Effector memory CD4-positive, alpha-beta T cell (primary cell): ENCODE measurements around the gene WBP1L.

Experiments
- DNase-seq, 3 donors: peaks; one replicate each; pipeline ENCODE4 v3.0.0-alpha.2; 2020
- H3K27ac ChIP-seq: 2 replicates; pipeline ENCODE4 v1.7.0; 2013; ENCODE audit warnings: mild to moderate bottlenecking, low read length, moderate library complexity; ENCODE audit not compliant: insufficient read depth, poor library complexity, severe bottlenecking
- H3K27me3 ChIP-seq: replicated peaks from 2 replicates; pipeline ENCODE4 v1.7.0; 2013; ENCODE audit warnings: mild to moderate bottlenecking, low read length; ENCODE audit not compliant: insufficient read depth, control insufficient read depth, poor library complexity, severe bottlenecking
- H3K36me3 ChIP-seq: 2 replicates; pipeline ENCODE4 v1.7.0; 2013; ENCODE audit warnings: mild to moderate bottlenecking, low read length, moderate library complexity; ENCODE audit not compliant: control insufficient read depth, insufficient read depth
- H3K4me1 ChIP-seq: 2 replicates; pipeline ENCODE4 v1.7.0; 2013; ENCODE audit warnings: low read length, mild to moderate bottlenecking; ENCODE audit not compliant: control insufficient read depth, insufficient read depth, poor library complexity, severe bottlenecking
- H3K4me3 ChIP-seq: 2 replicates; pipeline ENCODE4 v1.7.0; 2013; ENCODE audit warnings: low read length, low read depth, mild to moderate bottlenecking; ENCODE audit not compliant: insufficient read depth, poor library complexity, severe bottlenecking
- H3K9me3 ChIP-seq: 2 replicates; pipeline ENCODE4 v1.7.0; 2013; ENCODE audit warnings: mild to moderate bottlenecking, low read length, moderate library complexity; ENCODE audit not compliant: control insufficient read depth

WBP1L gene

DNA sequence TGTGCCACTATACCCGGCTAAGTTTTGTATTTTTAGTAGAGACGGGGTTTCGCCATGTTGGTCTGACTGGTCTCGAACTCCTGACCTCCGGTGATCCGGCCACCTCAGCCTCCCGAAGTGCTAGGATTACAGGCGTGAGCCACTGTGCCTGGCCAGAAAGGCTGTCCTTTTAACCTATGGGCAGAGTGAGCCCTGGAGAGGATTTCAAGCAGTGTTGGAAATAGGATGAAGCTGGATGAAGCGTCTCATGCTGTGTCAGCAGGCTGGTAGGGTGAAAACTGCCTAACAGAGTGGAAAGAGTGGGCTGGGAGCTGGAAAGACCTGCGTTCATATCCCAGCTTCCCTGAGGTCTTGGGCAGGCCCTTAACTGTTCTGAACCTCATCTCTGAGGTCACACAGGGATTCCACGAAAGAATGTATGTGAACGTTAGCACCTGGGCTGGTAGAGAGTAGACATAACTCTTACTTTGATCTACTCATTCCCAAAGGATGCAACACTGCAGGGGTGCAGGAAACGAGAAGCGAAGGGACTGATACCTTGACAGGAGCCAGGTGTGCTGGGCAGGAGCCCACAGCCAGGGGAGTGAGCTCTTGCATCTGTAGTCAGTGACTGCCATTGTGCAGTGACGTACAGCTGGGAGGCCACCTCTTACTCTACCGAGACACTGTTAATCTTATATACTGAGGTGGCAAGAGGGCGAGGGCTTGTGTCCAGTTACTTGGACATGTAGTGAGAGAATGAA, 34.1 kb downstream of the WBP1L start:
- DNase-seq, result no peak
- Histone ChIP-seq H3K9me3 (no peaks in the 10 kb centered on the region), H3K27me3 (no peaks in the 10 kb centered on the region), H3K4me1 (peaks cover 11% of the 10 kb centered on the region), H3K27ac (no peak overlapping the region), H3K4me3 (no peak overlapping the region), H3K36me3 (peaks cover 7% of the 10 kb centered on the region)

DNA sequence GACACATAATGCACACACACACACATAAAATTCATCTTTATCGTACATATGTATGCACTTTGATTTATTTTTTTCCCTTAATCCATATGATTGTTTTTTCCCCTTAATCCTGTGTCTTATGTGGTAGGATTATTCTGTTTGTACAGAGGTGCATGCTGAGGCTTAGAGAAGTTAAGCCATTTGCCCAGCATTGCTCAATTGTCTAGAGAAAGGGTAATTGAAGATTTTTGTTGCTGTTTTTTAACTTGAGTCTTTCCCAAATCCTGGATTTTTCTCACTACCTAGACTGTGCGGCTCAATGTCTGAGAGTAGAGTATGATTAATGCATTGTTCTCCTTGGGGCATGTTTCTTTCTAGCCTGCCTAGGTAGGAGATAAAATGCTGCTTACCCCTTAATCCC, 35.0 kb downstream of the WBP1L start:
- peaks cover 9% of the 10 kb centered on the region for H3K36me3 ChIP-seq
- H3K27me3 ChIP-seq, result no peaks in the 10 kb centered on the region
- H3K9me3 ChIP-seq, result no peaks in the 10 kb centered on the region
- DNase-seq, result no peak
- H3K4me3 ChIP-seq, result no peak overlapping the region
- peaks cover 11% of the 10 kb centered on the region for H3K4me1 ChIP-seq
- H3K27ac ChIP-seq, result no peak overlapping the region

DNA sequence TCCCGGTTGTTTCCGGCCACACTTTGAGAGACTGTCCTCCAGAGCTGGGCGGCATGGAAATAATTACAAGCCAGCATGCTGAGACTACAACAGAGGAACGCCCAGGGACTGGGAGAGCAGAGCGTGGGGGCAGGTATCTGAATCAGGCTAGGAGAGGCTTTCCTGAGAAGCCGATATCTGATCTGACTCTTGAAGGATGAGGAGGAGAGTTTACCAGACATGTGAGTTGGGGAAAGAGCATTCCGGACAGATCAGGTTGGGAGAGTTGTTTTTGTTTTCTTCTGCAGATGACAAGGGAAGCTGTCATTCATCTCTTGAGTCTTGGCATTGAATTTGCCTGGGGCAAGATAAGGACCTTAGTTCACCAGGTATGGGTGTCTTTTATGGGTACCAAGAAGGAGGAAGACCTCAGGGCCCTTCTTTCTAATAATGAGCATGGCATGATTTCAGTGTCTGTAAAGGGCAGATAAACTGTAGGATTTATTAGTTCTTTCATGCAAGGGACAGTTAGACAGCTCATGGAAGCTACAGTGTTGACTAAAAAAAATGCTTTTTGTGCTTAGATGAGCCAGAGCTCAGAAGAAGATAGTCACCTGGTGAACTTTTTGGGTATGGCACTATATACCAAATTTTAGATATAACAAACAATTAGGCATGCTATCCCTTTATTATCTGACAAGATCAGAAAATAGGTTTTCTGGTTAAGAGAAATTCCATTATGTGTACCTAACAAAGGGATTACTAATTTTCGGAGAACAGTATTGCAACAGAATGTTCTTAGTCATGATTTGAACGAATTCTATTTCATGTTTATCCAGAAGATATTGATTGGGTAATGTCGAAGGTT, 36.2 kb downstream of the WBP1L start:
- Histone ChIP-seq H3K27ac (no peak overlapping the region), H3K4me1 (peaks cover 11% of the 10 kb centered on the region), H3K4me3 (no peak overlapping the region), H3K27me3 (no peaks in the 10 kb centered on the region), H3K36me3 (peaks cover 9% of the 10 kb centered on the region), H3K9me3 (no peaks in the 10 kb centered on the region)
- no peak for DNase-seq

DNA sequence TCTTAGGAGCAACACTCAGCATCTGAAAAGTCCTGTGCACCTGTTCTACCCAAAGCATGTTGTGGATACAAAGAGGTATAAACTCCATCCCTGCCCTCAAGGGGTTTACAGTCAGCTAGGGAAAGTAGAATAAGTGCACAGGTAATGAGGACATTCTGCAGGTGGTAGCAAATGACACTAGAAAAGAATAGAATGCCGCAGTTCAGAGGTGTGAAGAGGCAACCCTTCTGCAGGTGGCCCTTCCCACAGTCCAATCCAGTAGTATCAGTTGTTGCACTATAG, 36.7 kb downstream of the WBP1L start:
- peaks cover 9% of the 10 kb centered on the region for H3K36me3 ChIP-seq
- no peak for DNase-seq
- no peaks in the 10 kb centered on the region for H3K27me3 ChIP-seq
- H3K4me1 ChIP-seq, result peaks cover 7% of the 10 kb centered on the region
- H3K27ac ChIP-seq, result no peak overlapping the region
- H3K9me3 ChIP-seq, result no peaks in the 10 kb centered on the region
- no peak overlapping the region for H3K4me3 ChIP-seq

DNA sequence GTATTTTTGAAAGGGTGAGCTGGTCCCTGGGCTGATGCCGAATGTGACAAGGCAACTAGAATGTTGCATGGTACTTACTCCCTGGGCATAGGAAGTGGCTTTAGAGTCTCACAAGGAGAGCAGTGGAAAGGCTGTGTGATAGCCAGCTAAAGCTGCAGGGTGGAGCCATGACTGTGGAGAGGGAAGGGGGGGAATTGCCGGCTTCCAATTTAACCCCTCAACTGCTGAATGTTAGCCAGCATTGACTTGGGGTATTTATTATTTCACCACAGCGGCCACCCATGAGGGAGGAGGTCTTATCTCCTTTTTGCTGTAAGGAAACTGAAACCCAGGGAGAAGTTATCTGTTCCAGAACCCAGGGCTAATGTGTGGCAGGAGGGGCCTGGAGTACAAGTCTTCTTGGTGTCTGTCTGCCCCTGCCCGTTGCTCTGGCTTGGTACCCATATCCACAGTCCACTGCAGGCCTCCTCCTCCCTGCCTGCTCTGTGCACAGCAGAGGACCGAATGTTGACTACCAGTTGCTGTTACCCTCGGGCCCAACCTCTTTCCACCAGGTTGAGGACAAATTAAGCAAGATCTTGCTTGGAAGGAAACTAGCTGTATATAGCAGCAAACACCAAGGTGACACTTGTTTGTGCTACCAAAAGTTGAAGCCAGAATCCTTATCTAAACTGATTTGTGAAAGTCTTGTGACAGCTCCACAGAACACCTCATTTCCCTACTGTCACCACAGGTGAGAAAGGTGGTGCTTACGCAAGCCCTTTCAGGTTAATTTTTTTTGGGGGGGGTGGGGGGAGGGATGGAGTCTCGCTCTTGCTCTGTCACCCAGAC, 37.6 kb downstream of the WBP1L start:
- H3K27me3 ChIP-seq, result no peaks in the 10 kb centered on the region
- no peaks in the 10 kb centered on the region for H3K9me3 ChIP-seq
- no peak for DNase-seq
- peaks cover 9% of the 10 kb centered on the region for H3K36me3 ChIP-seq
- H3K27ac ChIP-seq, result no peak overlapping the region
- no peak overlapping the region for H3K4me3 ChIP-seq
- H3K4me1 ChIP-seq, result no peaks in the 10 kb centered on the region

DNA sequence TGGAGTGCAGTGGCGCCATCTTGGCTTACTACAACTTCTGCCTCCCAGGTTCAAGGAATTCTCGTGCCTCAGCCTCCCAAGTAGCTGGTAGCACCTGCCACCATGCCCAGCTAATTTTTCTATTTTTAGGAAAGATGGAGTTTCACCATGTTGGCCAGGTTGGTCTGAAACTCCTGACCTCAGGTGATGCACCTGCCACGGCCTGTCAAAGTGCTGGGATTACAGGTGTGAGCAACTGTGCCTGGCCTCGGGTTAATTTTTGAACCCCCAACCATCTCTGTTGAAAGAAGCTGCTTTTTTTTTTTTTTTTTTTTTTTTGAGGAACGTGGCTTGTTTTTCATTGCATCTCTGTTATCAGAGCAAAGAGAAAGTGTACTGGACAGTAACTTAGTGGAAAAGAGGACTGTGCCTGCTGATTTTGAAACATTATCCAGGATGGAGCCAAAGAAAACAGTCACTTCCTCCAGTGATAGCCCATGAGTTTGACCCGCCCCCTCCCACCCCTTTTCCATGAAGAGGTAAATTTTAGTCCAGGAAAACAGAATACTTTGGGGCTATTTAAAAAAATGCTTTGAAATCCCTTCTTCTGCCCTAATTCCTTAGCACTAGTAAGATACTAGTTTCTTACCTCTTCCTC, 38.3 kb downstream of the WBP1L start:
- Histone ChIP-seq H3K36me3 (peaks cover 9% of the 10 kb centered on the region), H3K27me3 (no peaks in the 10 kb centered on the region), H3K9me3 (no peaks in the 10 kb centered on the region), H3K27ac (no peak overlapping the region), H3K4me3 (no peak overlapping the region), H3K4me1 (no peaks in the 10 kb centered on the region)
- no peak for DNase-seq

DNA sequence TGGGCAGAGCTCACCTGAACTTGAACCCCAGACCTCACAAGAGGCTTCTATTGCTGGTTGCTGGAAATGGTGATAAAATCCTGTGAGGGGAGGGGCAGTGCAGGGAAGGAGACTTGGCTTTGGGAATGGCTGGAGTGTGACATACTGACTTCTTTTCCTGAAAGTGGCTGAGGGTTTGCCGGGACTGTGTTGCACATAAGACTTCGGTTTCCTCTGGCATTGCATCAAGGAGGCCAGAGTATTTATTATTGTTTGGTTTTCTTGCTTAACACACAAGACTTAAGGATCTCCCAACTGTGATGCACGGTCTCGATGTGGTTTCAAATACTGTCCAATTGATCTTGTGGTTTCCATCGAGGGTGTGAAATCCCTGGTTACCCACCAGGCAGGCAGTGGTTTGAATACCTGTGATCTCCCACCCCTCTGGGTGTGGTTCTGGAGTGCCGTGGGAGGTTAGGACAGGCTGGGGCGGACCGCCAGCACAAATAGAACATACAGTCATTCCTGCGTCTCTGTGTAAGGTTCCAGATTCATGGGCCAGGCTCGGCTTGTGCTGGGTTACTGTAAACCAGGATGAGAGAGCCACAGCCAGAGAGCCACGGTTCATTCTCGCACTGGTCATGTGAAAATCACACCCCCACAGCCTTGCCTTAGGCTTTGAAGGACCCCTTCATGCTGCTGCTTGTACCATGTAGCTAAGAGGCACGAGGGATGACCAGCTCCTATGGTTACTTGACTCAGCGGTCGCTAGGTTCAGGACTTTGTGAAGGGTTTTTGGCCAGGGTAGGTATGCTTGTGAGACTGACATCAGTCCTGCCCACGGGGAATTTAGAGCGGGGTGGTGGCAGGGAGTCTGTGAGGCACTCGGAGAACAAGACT, 39.2 kb downstream of the WBP1L start:
- H3K4me3 ChIP-seq, result no peak overlapping the region
- peaks cover 9% of the 10 kb centered on the region for H3K36me3 ChIP-seq
- no peak overlapping the region for H3K27ac ChIP-seq
- H3K27me3 ChIP-seq, result no peaks in the 10 kb centered on the region
- no peak for DNase-seq
- H3K4me1 ChIP-seq, result no peaks in the 10 kb centered on the region
- H3K9me3 ChIP-seq, result no peaks in the 10 kb centered on the region

DNA sequence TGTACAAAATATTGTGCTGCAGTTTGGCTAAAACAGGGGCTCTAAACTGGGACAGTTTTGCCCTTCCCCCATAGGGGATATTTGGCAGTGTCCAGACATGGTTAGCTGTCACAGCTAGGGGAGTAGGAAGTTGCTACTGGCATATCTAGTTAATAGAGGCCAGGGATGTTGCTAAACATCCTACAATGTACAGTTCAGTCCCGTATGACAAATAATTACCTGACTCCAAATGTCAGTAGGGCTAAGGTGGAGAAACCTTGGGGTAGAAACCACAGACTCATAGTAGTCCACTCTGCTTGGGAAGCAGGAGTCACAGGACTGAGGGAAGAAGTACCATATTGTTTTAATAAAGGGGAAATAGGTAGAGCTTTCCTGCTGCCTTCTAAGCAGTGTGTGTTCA, 39.8 kb downstream of the WBP1L start:
- no peaks in the 10 kb centered on the region for H3K27me3 ChIP-seq
- no peaks in the 10 kb centered on the region for H3K9me3 ChIP-seq
- H3K4me3 ChIP-seq, result no peak overlapping the region
- H3K4me1 ChIP-seq, result no peaks in the 10 kb centered on the region
- no peak for DNase-seq
- peaks cover 9% of the 10 kb centered on the region for H3K36me3 ChIP-seq
- H3K27ac ChIP-seq, result no peak overlapping the region

DNA sequence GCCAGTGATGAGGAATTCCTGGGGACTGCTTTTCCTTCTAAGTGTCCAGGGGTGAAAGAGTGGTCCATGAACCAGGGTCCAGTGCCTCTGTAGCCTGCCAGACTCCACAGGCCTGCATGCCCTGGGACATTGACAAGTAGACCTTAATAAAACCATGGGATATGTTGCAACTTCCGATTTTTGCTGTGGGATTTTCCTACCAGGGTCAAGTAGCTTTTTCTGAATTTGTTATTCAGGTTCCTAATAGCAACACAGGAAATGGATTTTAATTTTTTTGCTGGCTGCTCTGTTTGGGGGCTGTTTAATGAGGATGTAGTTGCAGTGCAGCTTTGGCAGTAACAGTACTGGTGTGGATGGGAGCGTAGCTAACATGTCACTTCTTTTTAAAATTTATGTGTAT, 42.1 kb downstream of the WBP1L start:
- Histone ChIP-seq H3K27me3 (no peaks in the 10 kb centered on the region), H3K9me3 (no peaks in the 10 kb centered on the region), H3K36me3 (peaks cover 6% of the 10 kb centered on the region), H3K4me3 (no peak overlapping the region), H3K4me1 (no peaks in the 10 kb centered on the region), H3K27ac (no peak overlapping the region)
- DNase-seq, result no peak
